AG09319 (cell line): ENCODE data around the gene GPHN.

Experiments used
- DNase-seq: peaks from one replicate; pipeline ENCODE4 v3.0.0-alpha.2; 2010; ENCODE audit warnings: low read depth; ENCODE audit errors: extremely low read depth
- CTCF ChIP-seq: IDR thresholded peaks from 2 replicates; pipeline ENCODE4 v1.5.1; 2011; ENCODE audit warnings: low read depth, mild to moderate bottlenecking, inconsistent platforms, low read length, moderate library complexity

Gene GPHN

GRCh38 chr14:66490143-66491111, 17.5 kb upstream of the GPHN start:
- no peak for TF ChIP-seq CTCF
- DNase-seq: no peak

GRCh38 chr14:66493750-66494149, 14.2 kb upstream of the GPHN start:
- TF ChIP-seq CTCF: no peak
- no peak for DNase-seq

GRCh38 chr14:66495218-66496098, 12.5 kb upstream of the GPHN start:
- peak; percentile 41 for DNase-seq

GRCh38 chr14:66496188-66496807, 11.6 kb upstream of the GPHN start:
- TF ChIP-seq CTCF: no peak
- no peak for DNase-seq

More at GRCh38 chr14:66495218-66496098, 12.5 kb upstream of the GPHN start:
- peak; percentile 84 for TF ChIP-seq CTCF

- no peak for DNase-seq
- TF ChIP-seq CTCF: no peak
Measured at GRCh38 chr14:66496911-66497310, 11.0 kb upstream of the GPHN start.

- DNase-seq: no peak
- TF ChIP-seq CTCF: no peak
Measured at GRCh38 chr14:66498311-66498710, 9.6 kb upstream of the GPHN start.
